Stimulated activated CD8-positive, alpha-beta memory T cell treated with anti-CD3 and anti-CD28 coated beads, Interleukin-4, amount 100 ng/mL, for 24 hours (primary cell): Measurements from ENCODE around the gene KDF1.
A peak's percentile ranks its signal among the peaks of the same experiment; 100 is the strongest.
"Not testable (repeated sequence)": the region's sequence is repeated elsewhere in the genome, so short reads cannot be mapped to it uniquely, and the experiment has no call there.

Experiments
- DNase-seq: peaks from one replicate; pipeline ENCODE4 v3.0.0-alpha.2; 2020; ENCODE audit warnings: low read depth

Gene KDF1

DNA sequence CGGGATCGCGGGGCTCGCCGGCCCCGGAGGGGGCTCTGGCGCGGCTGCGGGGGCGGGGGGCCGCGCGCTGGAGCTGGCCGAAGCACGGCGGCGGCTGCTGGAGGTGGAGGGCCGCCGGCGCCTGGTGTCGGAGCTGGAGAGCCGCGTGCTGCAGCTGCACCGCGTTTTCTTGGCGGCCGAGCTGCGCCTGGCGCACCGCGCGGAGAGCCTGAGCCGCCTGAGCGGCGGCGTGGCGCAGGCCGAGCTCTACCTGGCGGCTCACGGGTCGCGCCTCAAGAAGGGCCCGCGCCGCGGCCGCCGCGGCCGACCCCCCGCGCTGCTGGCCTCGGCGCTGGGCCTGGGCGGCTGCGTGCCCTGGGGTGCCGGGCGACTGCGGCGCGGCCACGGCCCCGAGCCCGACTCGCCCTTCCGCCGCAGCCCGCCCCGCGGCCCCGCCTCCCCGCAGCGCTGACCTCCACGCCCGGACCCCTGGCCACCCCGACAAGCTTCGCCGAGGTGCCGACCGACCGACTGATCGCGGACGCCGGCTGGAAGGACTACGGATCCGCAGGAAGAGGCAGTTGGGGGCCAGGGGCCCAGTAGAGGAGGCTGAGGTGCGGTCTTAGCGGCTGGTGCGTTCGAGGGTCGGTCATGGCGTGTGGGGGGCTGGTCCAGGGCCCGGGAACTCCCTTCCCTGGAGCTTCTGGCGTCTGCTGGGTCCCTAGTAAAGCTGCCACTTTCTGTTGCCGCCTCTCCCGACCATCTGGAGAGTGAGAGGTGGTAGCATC is 33.9 kb upstream of the KDF1 start:
- DNase-seq = no peak

DNA sequence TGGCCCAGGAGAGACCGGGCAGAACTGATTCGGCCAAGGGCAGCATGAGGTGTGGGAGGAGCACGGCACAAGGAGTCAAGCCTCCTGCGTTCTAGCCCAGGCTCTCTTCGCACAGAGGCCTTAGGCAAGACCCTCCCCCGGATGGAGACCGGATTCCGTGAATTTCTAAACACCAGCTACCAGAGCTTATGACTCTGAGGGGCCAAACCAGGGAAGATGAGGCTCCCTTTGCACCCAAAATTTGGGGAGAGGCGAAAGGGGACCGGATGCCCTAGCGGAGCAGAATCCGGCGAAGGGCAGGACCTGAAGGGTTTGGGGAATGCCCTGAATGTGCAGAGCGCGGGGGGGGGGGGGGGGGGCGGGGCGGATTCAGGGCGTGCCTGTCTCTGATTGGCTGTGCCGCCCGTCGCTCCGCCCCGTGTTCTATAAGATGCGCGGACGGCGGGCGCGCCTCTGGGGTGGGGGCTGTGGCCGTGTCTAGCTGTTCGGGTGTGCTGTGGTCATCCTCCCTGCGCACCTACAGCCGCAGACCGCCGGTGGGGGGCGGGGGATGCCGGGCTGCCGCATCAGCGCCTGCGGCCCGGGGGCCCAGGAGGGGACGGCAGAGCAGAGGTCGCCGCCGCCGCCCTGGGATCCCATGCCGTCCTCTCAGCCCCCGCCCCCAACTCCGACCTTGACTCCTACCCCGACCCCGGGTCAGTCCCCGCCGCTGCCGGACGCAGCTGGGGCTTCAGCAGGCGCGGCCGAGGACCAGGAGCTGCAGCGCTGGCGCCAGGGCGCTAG is 33.2 kb upstream of the KDF1 start, which contains the start of gene TRNP1:
Gene TRNP1, plus strand, starts transcription at position 456 of the 783 bp plus-strand sequence. Its CDS starts 95 bp downstream, at position 551.
- DNase-seq = peak; percentile 54

DNA sequence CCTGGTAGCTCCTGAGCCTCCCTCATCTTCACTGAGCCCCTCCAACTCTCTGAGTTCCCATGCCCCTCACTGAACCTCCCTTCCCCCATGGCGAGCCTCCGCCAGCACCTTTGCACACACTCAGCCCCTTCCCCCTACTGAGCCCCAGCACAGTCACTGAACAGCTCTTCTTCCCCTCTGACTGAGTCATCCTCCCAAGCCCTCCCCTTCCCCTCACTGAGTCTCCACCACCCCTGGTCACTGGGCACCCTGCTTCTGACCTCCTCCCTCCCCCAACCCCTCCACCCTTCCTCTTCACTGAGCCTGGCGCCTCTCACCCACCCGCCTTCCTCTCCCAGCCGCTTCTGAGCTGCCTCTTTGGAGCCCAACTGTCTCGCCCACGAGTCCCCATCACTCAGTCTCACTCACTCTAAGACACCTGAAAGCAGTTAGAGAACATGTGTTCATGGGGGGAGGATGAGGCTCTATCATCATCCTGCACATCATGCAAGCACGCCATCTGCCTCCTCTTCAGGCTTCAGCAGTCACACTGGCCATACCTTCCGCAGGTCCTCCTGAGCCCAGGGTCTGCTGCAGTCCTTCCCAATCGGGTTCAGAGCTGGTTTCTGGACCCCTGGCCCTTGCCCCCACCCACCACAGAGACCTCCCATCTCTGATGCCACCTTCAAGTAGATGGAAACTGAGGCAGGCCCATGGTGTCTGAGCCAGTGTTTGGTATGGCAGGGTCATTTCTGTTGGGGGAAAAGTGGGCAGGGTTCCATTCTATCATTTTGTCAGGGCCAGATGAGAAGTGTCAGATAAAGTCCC is 31.2 kb upstream of the KDF1 start:
- no peak for DNase-seq

DNA sequence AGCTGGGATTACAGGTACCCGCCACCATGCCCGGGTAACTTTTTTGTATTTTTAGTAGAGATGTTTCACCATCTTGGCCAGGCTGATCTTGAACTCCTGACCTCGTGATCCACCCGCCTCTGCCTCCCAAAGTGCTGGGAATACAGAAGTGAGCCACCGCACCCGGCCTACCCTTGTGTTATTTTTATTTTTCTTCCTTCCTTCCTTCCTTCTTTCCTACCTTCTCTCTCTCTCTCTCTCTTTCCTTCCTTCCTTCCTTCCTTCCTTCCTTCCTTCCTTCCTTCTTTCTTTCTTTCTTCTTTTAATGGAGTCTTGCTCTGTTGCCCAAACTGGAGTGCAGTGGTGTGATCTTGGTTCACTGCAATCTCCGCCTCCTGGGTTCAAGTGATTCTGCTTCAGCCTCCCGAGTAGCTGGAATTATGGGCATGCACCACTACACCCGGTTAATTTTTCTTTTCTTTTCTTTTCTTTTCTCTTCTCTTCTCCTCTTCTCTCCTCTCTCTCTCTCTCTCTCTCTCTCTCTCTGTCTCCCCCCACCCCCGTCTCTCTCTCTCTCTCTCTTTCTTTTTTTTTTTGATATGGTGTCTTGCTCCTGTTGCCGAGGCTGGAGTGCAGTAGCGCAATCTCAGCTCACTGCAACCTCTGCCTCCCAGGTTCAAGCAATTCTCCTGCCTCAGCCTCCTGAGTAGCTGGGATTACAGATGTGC is 29.3 kb upstream of the KDF1 start:
- not testable (repeated sequence) for DNase-seq

DNA sequence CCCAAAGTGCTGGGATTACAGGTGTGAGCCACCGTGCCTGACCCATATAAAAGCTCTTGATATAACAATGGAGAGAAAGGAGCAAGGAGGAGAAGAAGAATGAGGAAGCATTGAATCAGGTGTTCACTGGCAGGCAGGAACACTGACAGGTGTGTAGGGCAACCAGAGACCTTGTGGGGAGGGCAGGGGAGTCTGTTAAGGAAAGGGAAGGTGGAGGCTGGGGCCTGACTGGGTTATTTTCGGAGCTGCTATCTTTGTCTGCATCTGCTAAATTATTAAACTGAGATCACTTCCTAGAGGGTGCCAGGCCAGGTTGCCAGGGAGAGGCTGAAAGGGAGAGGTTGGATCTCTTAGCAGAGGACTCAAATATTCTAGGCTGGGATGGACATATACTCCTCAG is 26.4 kb upstream of the KDF1 start:
- no peak for DNase-seq

DNA sequence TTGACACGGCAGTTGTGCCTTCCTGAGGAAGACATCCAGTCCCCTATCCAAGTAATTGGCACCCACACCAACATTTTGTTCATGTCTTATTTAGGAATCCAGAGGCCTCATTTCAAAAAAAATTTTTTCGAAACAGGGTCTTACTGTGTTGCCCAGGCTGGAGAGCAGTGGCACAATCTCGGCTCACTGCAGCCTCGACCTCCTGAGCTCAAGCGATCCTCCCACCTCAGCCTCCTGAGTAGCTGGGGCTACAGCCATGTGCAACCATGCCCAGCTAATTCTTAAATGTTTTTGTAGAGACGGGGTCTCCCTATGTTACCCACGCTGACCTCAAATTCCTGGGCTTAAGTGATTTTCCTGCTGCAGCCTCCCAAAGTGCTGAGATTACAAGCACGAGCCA is 24.0 kb upstream of the KDF1 start:
- no peak for DNase-seq

DNA sequence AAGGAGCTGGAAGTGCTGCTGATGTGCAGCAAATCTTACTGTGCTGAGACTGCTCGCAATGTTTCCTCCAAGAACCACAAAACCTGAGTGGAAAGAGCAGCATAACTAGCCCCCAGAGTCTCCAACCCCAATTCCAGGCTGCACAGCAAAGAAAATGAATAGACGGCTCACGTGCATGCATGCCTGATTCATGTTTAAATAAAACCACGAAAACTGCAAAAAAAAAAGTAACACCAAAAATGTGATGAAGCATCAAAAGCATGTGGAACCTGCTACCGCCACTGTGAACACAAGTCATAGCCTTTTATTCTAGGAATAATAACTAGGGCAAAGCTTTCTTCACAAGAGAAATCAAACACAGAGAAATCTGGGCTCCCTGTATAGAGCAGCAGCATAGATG is 23.6 kb upstream of the KDF1 start:
- DNase-seq = no peak

DNA sequence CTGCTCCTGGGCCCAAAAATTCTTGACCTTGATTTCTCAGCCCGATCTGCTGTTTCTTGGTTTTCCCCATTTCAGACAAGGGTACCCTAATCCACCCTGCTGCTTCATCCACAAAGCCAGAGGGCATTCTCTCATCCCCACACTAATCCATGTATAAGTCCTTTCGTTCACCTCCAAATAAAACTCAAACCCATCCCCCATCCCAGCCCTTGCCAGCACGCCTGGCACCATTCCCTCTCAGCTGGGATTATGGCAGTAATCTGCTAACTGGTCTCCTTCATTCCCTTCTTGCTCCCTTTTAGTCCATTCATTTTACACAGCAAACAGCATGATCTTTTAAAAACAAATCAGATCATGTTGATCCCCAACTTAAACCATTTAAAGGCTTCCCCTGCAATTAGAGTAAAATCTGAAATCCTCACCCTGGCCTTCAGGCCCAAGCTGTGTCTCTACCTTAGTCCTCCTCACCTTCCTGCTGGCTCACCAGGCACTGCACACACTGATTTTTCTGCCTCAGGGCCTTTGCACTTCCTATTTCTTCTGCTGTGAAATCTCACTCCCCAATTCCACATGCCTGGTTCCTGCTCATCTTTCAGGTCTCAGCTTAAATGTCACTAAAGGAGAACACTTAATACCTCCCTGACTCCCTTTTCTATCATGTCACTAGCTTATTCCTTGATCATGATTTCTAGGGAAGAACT is 21.0 kb upstream of the KDF1 start:
- no peak for DNase-seq

DNA sequence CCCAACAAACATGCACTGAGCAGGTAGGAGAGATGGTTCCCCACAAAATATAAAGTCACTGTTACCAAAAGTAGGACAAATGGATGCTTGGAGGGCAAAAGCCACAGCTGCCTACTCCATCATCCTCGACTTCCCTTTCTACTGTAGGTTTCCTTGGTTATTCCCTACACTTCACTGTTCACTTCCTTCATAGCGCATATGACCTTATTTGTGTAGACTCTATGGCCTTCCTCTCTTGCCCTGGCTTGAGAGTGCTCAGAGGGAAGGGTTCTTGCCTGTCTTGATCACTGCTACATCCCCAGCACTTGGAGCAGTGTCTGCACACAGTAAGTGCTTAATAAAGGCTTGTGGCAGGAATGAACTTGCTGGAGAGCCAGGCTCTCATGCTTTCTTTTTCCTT is 18.6 kb upstream of the KDF1 start:
- DNase-seq = no peak

DNA sequence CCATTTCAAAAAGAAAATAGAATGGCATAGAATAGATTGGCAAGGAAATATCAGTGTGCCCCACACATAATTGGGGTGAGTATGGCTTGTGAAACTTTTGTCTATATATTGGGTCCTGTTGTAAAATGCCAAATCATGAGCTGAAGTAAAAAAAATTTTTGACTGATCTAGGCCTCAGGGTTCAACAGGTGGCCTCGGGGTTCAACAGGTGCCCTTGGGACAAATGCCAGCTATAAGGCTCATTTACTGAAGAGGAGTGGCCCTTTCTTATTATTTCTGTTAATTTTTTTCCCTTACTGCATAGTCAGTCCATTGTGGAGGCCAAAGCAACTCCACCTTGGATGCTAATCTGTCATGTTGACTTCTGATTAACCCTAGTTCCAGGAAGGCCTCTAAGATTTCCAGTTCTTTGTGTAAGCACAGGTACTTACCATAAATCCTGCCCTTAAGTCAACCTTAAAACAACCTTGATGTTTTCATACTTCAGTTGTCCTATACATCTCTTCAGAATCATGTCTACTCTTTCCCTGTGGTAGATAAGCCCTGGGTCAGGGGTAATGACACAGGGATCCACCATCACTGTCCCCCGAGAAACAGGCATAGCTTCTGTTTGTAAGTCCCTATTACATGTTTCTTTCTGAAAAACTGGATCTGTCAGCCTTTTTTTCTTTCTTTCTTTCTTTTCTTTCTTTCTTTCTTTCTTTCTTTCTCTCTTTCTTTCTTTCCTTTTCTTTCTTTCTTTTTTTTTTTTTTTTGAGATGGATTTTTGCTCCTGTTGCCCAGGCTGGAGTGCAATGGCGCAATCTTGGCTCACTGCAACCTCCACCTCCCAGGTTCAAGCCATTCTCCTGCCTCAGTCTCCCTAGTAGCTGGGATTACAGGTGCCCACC is 16.6 kb upstream of the KDF1 start:
- DNase-seq = no peak

DNA sequence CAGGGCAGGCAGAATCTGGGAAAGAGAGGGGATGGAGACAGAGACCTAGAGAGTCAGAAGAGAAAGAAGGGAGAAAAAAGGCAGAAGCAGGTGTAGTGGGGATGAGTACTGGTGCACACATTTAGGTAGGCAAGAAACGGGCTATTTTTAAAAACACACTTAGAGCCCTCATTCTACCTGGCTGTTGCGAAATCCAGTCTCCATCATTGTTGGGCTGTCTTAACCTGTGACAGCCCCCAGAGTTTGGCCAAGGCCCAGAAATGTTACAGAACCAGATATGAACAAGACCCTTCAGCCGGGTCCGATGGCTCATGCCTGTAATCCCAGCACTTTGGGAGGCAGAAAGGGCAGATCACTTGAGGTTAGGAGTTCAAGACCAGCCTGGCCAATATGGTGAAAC is 12.6 kb upstream of the KDF1 start:
- DNase-seq = no peak

DNA sequence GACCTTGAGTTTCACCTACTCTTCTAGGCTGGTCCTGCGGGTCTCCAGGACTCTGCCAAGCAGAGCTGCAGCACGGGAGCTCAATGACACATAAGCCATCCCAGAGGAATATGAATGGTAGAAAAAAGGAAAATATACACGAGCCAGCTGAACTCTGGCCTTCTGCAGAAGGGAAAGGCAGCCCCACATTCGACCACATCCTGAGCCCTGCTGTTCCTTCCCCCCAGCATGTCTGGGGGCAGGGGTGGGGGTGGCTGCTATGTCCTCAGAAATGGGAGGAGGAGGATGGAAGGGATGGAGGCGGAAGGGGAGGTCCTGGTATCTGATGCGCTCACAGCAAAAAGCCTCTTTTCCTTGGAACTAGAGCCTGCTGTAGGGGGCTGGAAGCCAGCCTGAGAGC is 12.1 kb upstream of the KDF1 start:
- DNase-seq = no peak

DNA sequence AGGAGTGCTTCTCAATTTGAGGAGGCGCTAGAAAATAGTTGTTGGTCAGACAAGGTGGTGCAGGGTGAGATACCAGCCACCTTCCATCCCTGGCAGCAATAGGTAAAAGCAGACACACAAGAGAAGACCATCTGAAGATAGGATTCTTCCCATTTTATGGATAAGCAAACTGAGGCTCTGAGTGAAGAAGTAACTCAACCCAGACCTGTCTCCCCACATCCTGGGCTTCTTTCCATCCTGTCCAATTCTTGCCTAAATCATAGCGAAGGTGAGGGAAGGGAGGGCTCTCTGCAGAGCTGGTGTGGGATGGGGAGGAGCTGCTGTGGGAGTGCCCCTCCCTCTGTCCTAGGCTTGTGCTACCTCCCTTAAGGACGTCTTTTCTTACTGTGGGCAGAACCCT is 11.3 kb upstream of the KDF1 start:
- no peak for DNase-seq

DNA sequence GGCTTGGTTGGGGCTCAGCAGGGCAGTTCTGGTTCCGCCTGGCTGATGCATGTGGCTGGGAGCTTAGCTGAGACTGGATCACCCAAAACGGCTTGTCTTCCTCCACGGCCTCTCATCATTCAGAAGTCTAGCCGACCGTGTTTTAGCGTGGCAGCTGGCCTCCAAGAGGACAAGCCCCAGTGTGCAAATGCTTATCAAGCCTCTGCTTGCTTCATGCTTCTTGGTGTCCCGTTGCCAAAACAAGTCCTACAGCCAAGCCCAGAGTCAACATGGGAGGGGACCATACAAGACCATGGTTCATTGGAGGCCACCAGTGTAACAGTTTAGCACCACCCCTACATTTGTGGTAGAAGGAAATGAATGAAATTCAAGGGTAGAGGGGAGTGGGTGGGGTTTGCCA is 10.5 kb upstream of the KDF1 start:
- DNase-seq = no peak

DNA sequence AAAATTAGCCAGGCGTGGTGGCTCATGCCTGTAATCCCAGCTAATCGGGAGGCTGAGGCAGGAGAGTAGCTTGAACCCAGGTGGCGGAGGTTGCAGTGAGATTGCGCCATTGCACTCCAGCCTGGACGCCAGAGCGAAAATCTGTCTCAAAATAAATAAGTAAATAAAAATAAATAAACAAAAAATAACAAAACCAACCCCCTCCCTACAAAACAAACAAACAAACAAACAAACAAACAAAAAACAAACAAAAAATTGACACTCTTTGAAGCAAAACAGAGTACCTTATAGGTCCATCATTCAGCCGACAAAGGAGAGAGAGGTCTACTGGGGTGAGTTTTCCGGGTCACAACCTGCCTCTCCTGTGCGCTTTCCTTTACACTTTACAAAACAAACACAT is 5.4 kb upstream of the KDF1 start:
- no peak for DNase-seq

DNA sequence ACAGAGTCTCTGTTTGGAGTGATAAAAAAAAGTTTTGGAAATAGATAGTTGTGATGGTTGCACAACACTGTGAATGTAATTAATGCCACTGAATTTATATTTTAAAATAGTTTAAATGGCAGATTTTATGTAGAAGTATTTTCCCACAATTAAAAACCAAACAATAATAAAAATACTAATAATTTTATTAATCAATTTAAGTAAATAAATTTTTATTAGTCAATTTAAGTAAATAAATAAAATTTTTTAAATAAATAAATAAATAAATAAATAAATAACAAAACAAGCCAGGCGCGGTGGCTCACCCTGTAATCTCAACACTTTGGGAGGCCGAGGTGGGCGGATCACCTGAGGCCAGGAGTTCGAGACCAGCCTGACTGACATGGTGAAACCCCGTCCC is 4.9 kb upstream of the KDF1 start:
- no peak for DNase-seq

DNA sequence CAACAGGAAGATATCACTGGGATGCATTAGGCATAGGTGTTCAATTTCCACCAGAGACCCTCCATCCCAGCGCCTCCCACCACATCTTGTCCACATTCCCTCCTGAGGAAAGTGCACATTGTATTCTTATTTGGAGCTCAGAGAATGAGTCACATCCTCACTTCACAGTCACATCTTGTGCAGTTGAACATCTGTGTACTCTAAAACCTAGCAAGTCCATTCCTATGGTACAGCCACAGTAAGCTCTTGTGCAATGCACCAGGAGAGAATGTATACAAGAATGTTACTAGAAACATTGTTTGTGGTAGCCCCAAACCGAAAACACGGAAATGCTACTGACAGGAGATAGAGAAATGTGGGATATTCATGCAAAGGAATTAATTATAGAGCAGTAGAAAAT is 1.6 kb upstream of the KDF1 start:
- no peak for DNase-seq

DNA sequence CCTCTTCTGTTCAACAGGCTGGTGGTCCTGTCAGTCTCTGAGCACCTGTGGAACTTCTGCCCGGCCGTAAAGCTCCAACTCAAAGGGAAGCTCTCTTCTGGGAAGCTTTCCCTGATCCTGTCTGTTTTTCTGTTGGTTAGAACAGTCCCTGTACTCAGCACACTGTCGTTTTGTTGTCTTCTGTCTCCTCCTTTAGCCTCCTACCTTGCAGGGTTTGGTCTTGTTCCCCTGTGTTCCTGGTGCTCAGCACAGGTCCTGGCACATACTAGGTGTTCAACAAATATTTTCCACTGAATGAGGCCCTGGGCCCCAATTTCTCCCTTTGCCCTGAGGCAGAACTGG is 328 bp upstream of the KDF1 start:
- no peak for DNase-seq

DNA sequence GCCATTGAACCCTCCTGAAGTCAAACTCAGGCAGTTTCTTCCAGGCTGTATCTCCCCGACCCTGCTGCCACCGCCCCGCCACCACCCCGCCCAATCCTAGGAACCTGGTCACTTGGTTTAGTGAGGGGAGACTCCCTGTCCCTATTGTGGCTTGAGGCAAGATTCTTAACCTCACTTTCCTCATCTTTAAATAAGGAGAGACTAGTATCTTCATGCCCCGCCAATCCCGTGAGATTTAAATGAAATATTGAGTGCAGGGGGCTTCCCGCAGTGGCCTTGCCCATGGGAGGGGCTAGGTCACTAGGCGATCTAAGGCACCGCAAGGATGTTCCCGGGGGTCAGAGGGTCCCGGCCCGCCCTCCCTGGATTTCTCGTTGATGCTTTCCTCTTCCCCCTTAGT is 998 bp downstream of the KDF1 start:
- no peak for DNase-seq

DNA sequence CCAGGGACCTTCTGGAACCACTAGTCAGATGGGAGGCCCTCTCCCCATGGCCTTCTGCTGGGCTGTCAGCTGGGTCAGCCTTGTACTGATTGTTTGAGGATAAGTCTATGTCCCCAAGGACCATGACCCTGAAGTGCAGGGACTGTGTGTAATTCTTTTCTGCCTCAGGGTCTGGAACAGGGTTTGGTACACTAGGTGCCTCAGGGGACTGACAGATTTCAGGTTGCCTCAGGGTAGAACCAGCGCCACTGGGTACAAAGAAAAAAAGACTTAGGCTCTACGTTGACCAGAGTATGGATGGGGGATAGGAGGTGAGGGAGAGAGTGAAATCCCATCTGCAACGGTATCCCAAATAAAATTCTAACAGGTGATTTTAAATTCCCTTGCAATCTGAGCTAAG is 3.0 kb downstream of the KDF1 start:
- DNase-seq = no peak

DNA sequence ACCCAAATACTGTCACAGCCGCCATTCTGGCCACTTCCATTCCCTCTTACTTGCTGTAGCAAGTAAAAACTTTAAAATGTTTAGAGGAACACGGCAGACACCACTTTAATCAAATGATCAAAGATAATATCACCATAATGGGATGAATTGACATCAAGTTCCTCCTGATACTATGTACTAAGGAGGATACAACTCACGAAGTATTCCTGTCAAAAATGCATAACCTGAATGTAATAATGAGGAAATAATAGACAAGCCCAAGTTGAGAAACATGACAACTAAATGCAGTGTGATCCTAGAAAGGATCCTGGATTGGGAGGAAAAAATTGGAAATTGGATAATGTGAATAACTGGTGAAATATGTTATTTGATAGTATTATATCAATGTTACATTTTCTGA is 3.9 kb downstream of the KDF1 start:
- no peak for DNase-seq
